H1 (cell line): ENCODE results near the gene AIPL1. TPM values are rescaled to one million over a fixed set of nuclear protein-coding genes. Genes with fewer than 3 reads are reported as not detected.

ENCODE experiments used
- CTCF ChIA-PET: fragments of 300-600 bp; sonication (Branson Sonifier 250); formaldehyde crosslinking; loops from one replicate; lab custom pipeline; 2021; ENCODE audit not compliant: partially characterized antibody; lab: Charles Lee
- POLR2A ChIA-PET: fragments of 300-600 bp; sonication (Branson Sonifier 250); formaldehyde crosslinking; loops from one replicate; lab custom pipeline; 2021; ENCODE audit warnings: inconsistent platforms; ENCODE audit not compliant: partially characterized antibody; lab: Charles Lee
- DNase-seq, 2 experiments: peaks; one replicate each; pipeline versions ENCODE4 v3.0.0 to v3.0.0-alpha.2; 2010 to 2022; ENCODE audit warnings: low spot score in 2 of 2, low read depth in 1 of 2, mixed read lengths in 1 of 2
- FAIRE-seq: peaks from 2 replicates; lab custom pipeline; 2011; peaks lifted over from hg19 to GRCh38; lab: Jason Lieb, UNC
- H2AFZ ChIP-seq: 2 replicates; pipeline ENCODE4 v1.8.1; 2012; ENCODE audit warnings: low read length, inconsistent platforms
- H2AK5ac ChIP-seq: 2 replicates; pipeline ENCODE4 v1.6.1; 2013; ENCODE audit warnings: low read depth, low read length
- H2BK120ac ChIP-seq: replicated peaks from 2 replicates; pipeline ENCODE3; 2013; ENCODE audit warnings: low read depth, low read length, inconsistent platforms
- H2BK12ac ChIP-seq: 2 replicates; pipeline ENCODE4 v1.6.1; 2013; ENCODE audit warnings: low read depth, low read length
- H2BK15ac ChIP-seq: 2 replicates; pipeline ENCODE4 v1.6.1; 2013; ENCODE audit warnings: low read length
- H2BK20ac ChIP-seq: 2 replicates; pipeline ENCODE4 v1.6.1; 2013; ENCODE audit warnings: low read length
- H2BK5ac ChIP-seq: 2 replicates; pipeline ENCODE4 v1.6.1; 2013; ENCODE audit warnings: low read depth, low read length
- H3K14ac ChIP-seq: 2 replicates; pipeline ENCODE4 v1.6.1; 2013; ENCODE audit warnings: inconsistent platforms; ENCODE audit not compliant: insufficient read length
- H3K18ac ChIP-seq: 2 replicates; pipeline ENCODE4 v1.6.1; 2013; ENCODE audit warnings: low read length; ENCODE audit errors: extremely low read depth
- H3K23ac ChIP-seq: 2 replicates; pipeline ENCODE4 v1.6.1; 2013; ENCODE audit warnings: inconsistent platforms; ENCODE audit not compliant: insufficient read length
- H3K23me2 ChIP-seq: 2 replicates; pipeline ENCODE4 v1.6.1; 2013; ENCODE audit warnings: low read depth, low read length
- H3K27ac ChIP-seq: 2 replicates; pipeline ENCODE4 v1.6.1; 2011; ENCODE audit warnings: low read depth, low read length, inconsistent platforms
- H3K27me3 ChIP-seq, 4 experiments: replicated peaks in 1 of 4; 1 replicate in 1 of 4; 2 replicates in 3 of 4; pipeline versions ENCODE4 v1.6.1 to v1.8.1; 2011 to 2013; ENCODE audit warnings: low read length in 3 of 4, mild to moderate bottlenecking in 3 of 4, inconsistent platforms in 2 of 4, mixed read lengths in 2 of 4, moderate library complexity in 1 of 4; ENCODE audit not compliant: control insufficient read depth in 3 of 4, insufficient read depth in 3 of 4; ENCODE audit errors: extremely low read depth in 1 of 4
- H3K36me3 ChIP-seq, 4 experiments: 2 replicates each; pipeline versions ENCODE4 v1.6.1 to v1.8.1; 2011 to 2013; ENCODE audit warnings: mild to moderate bottlenecking in 4 of 4, low read length in 3 of 4, moderate library complexity in 2 of 4, control low read depth in 1 of 4, inconsistent platforms in 1 of 4; ENCODE audit not compliant: insufficient read depth in 4 of 4, control insufficient read depth in 2 of 4
- H3K4ac ChIP-seq: replicated peaks from 2 replicates; pipeline ENCODE3; 2013; ENCODE audit warnings: low read length, low read depth, mixed read lengths, inconsistent platforms; ENCODE audit not compliant: insufficient read length
- H3K4me1 ChIP-seq, 4 experiments: replicated peaks in 1 of 4; 1 replicate in 1 of 4; 2 replicates in 3 of 4; pipeline versions ENCODE4 v1.6.1 to v1.8.1; 2011 to 2013; ENCODE audit warnings: low read length in 3 of 4, inconsistent platforms in 2 of 4, mixed read lengths in 1 of 4; ENCODE audit not compliant: insufficient read depth in 4 of 4, control insufficient read depth in 3 of 4
- H3K4me2 ChIP-seq, 2 experiments: 2 replicates each; pipeline versions ENCODE4 v1.6.1 to v1.8.1; 2011 to 2013; ENCODE audit warnings: low read depth in 2 of 2, low read length in 2 of 2, control low read depth in 1 of 2, inconsistent platforms in 1 of 2, mild to moderate bottlenecking in 1 of 2; ENCODE audit not compliant: insufficient read depth in 1 of 2
- H3K4me3 ChIP-seq, 4 experiments: fragments of 200-600, 300-600 bp in 1 of 4; sonication (generic), shearing (Covaris generic), sonication (Bioruptor Twin) in 1 of 4; 2 replicates each; pipeline versions ENCODE4 v1.5.1 to v1.8.1; 2011 to 2016; ENCODE audit warnings: low read length in 4 of 4, low read depth in 3 of 4, control low read depth in 2 of 4, inconsistent platforms in 2 of 4, mild to moderate bottlenecking in 2 of 4, mixed read lengths in 1 of 4, moderate library complexity in 1 of 4; ENCODE audit not compliant: insufficient read depth in 2 of 4; ENCODE audit errors: extremely low read depth in 1 of 4
- H3K56ac ChIP-seq: replicated peaks from 2 replicates; pipeline ENCODE3; 2013; ENCODE audit warnings: low read depth, mild to moderate bottlenecking, mixed read lengths, low read length, inconsistent platforms; ENCODE audit not compliant: insufficient read length
- H3K79me1 ChIP-seq: 2 replicates; pipeline ENCODE4 v1.6.1; 2013; ENCODE audit warnings: low read depth, low read length, control low read depth
- H3K79me2 ChIP-seq, 2 experiments: 2 replicates each; pipeline versions ENCODE4 v1.6.1 to v1.8.1; 2012 to 2013; ENCODE audit warnings: low read length in 2 of 2, mild to moderate bottlenecking in 2 of 2, inconsistent platforms in 1 of 2; ENCODE audit not compliant: insufficient read depth in 2 of 2, control insufficient read depth in 1 of 2
- H3K9ac ChIP-seq, 4 experiments: replicated peaks in 1 of 4; 1 replicate in 1 of 4; 2 replicates in 3 of 4; pipeline versions ENCODE4 v1.6.1 to v1.8.1; 2011 to 2013; ENCODE audit warnings: low read depth in 3 of 4, low read length in 3 of 4, control low read depth in 2 of 4, mild to moderate bottlenecking in 2 of 4, moderate library complexity in 2 of 4, inconsistent platforms in 1 of 4; ENCODE audit errors: extremely low read depth in 1 of 4
- H3K9me3 ChIP-seq, 2 experiments: 2 replicates each; pipeline versions ENCODE4 v1.6.1 to v1.8.1; 2012 to 2013; ENCODE audit warnings: mild to moderate bottlenecking in 2 of 2, moderate library complexity in 2 of 2, control low read depth in 1 of 2, inconsistent platforms in 1 of 2, low read depth in 1 of 2, low read length in 1 of 2, mixed read lengths in 1 of 2; ENCODE audit not compliant: insufficient read depth in 2 of 2
- H4K20me1 ChIP-seq, 2 experiments: replicated peaks in 1 of 2; 2 replicates each; pipeline versions ENCODE3 to v1.8.1; 2011 to 2013; ENCODE audit warnings: inconsistent platforms in 2 of 2, low read length in 2 of 2, mild to moderate bottlenecking in 1 of 2; ENCODE audit not compliant: insufficient read depth in 2 of 2, control insufficient read depth in 1 of 2
- H4K5ac ChIP-seq: 2 replicates; pipeline ENCODE4 v1.6.1; 2013; ENCODE audit warnings: low read length, low read depth, mixed read lengths, inconsistent platforms; ENCODE audit not compliant: insufficient read length
- H4K8ac ChIP-seq: 2 replicates; pipeline ENCODE4 v1.8.0; 2013; ENCODE audit warnings: mild to moderate bottlenecking, moderate library complexity, low read length, inconsistent platforms; ENCODE audit not compliant: insufficient read depth; ENCODE audit errors: extremely low read depth
- H4K91ac ChIP-seq: replicated peaks from 2 replicates; pipeline ENCODE3; 2013; ENCODE audit warnings: low read length, mixed read lengths, inconsistent platforms; ENCODE audit not compliant: insufficient read length
- CBX5 ChIP-seq: fragments of 300-800, 300-1000 bp; sonication (generic); IDR thresholded peaks from 2 replicates; pipeline ENCODE4 v1.7.1; 2016; ENCODE audit warnings: antibody characterized with exemption, low read length, low read depth
- CBX8 ChIP-seq: fragments of 300-800, 300-1000 bp; sonication (generic); IDR thresholded peaks from 2 replicates; pipeline ENCODE4 v1.7.1; 2016; ENCODE audit warnings: low read depth, low read length, borderline replicate concordance
- EP300 ChIP-seq, 2 experiments: IDR thresholded peaks; 1 replicate in 1 of 2; 2 replicates in 1 of 2; pipeline ENCODE4 v1.6.1; 2011 to 2012; ENCODE audit warnings: low read depth in 2 of 2, low read length in 2 of 2, mild to moderate bottlenecking in 2 of 2, borderline replicate concordance in 1 of 2, inconsistent platforms in 1 of 2, moderate library complexity in 1 of 2
- KDM4A ChIP-seq: IDR thresholded peaks from one replicate; pipeline ENCODE4 v1.7.1; 2012; ENCODE audit warnings: low read depth, mild to moderate bottlenecking, moderate library complexity, low read length, inconsistent platforms; ENCODE audit not compliant: severe bottlenecking
- POU5F1 ChIP-seq: IDR thresholded peaks from 2 replicates; pipeline ENCODE4 v1.6.1; 2011; ENCODE audit warnings: low read depth, mild to moderate bottlenecking, low read length, moderate library complexity
- RNF2 ChIP-seq: fragments of 200-900, 300-1000 bp; sonication (generic); IDR thresholded peaks from 2 replicates; pipeline ENCODE4 v1.7.1; 2016; ENCODE audit warnings: borderline replicate concordance, low read depth, mild to moderate bottlenecking, antibody characterized with exemption, low read length; ENCODE audit not compliant: poor library complexity, severe bottlenecking; ENCODE audit errors: missing control alignments
- SUZ12 ChIP-seq: fragments of 200-600 bp; sonication (generic); IDR thresholded peaks from 2 replicates; pipeline ENCODE4 v1.6.1; 2012; ENCODE audit warnings: mild to moderate bottlenecking, inconsistent platforms, low read length, moderate library complexity, mixed read lengths
- TAF1 ChIP-seq: IDR thresholded peaks from 2 replicates; pipeline ENCODE4 v1.6.1; 2011; ENCODE audit warnings: mild to moderate bottlenecking, low read depth, low read length
- YY1 ChIP-seq: IDR thresholded peaks from 2 replicates; pipeline ENCODE4 v1.6.1; 2011; ENCODE audit warnings: low read depth, mild to moderate bottlenecking, low read length
- WGBS, 2 experiments: shearing (Covaris generic) in 1 of 2; methylation state at CpG; one replicate each; pipeline versions ENCODE4 v1.1.6 to v1.1.7; 2013 to 2015; ENCODE audit warnings: low lambda C conversion rate in 2 of 2, mixed read lengths in 2 of 2, inconsistent platforms in 1 of 2, low coverage in 1 of 2, missing lambda C conversion rate in 1 of 2; ENCODE audit not compliant: insufficient replicate concordance in 2 of 2, insufficient coverage in 1 of 2, insufficient read length in 1 of 2; ENCODE audit errors: extremely low coverage in 1 of 2, missing lambda C conversion rate in 1 of 2; 5-methylcytosine and 5-hydroxymethylcytosine counted together
- polyA plus RNA-seq, 7 experiments: library from polyadenylated mRNA; depleted of rRNA in 3 of 7; stranded (reverse) in 5 of 7; unstranded in 2 of 7; fragments of >200 nt in 5 of 7; fragments of 200-250 nt in 2 of 7; gene quantifications; 1 replicate in 5 of 7; 2 replicates in 1 of 7; 4 replicates in 1 of 7; pipeline versions ENCODE4 v1.2.1 to v1.2.3, GENCODE V29; 2011 to 2013; ENCODE audit warnings: missing spikeins in 2 of 7, mixed read lengths in 2 of 7
- total RNA-seq: library from RNA; stranded (reverse); fragmentation: NEBNext Ultra II Directional; extraction: Animal tissue kit (Norgen Biotek cat#: 25700); gene quantifications from 2 replicates; pipeline ENCODE4 v1.2.1, GENCODE V29; 2021

Gene AIPL1
- total and polyA plus RNA-seq, 2 of the 8 experiments (the other 6 are each of a cell fraction or from before 2014, with no cell fraction given), result 0.56 to 0.71 TPM

GRCh38 chr17:6475411-6475810, 40.5 kb upstream of the AIPL1 start:
- Histone ChIP-seq H3K9me3 (no peaks in the 10 kb centered on the region), H2AK5ac (no peak overlapping the region), H3K36me3 (no peaks in the 10 kb centered on the region), H4K20me1 (no peaks in the 10 kb centered on the region), H3K4ac (no peak overlapping the region), H3K14ac (no peak overlapping the region), H3K4me3 (no peak overlapping the region), H2BK120ac (no peak overlapping the region), H3K9ac (no peak overlapping the region), H3K18ac (no peak overlapping the region), H3K23ac (no peak overlapping the region), H2BK12ac (no peak overlapping the region), H3K79me2 (no peaks in the 10 kb centered on the region), H4K91ac (no peak overlapping the region), H3K4me2 (no peak overlapping the region), H3K23me2 (no peaks in the 10 kb centered on the region), H4K8ac (no peak overlapping the region), H3K79me1 (no peaks in the 10 kb centered on the region), H2BK5ac (no peak overlapping the region), H2BK15ac (no peak overlapping the region), H2AFZ (no peak overlapping the region), H3K27me3 (no peaks in the 10 kb centered on the region), H3K4me1 (peaks cover 0 to 14% (median 9%) of the 10 kb centered on the region in 4 experiments; a peak in 4 of 7 replicates), H3K27ac (no peak overlapping the region), H3K56ac (no peak overlapping the region), H4K5ac (no peak overlapping the region), H2BK20ac (no peak overlapping the region)
- TF ChIP-seq YY1 (no peak), RNF2 (no peak), TAF1 (no peak), SUZ12 (no peak), CBX5 (no peak), KDM4A (no peak), POU5F1 (no peak), EP300 (IDR thresholded peaks at IDR 0.05; ENCODE audit: borderline replicate concordance in 1 of 2, low read depth in 2 of 2, low read length in 2 of 2) (no peak), CBX8 (no peak)
- POLR2A ChIA-PET, result interaction anchor here (0.9 to 1.0 kb wide), 2 partner anchors 12 to 16 kb away, joined by 3 read pairs; no protein-coding TSS in a partner anchor
- FAIRE-seq (no peak), DNase-seq (no peak)
- WGBS, 2 experiments, result 81% methylated on average over 4 of the region's 4 CpGs; no CpG with 5 or more reads in 1 of the 2 experiments
- CTCF ChIA-PET, result interaction anchor here (0.5 to 6.4 kb wide), 6 partner anchors 9 to 129 kb away, joined by 3 to 68 read pairs (median 6); no protein-coding TSS in a partner anchor
